Measurements from ENCODE around the gene FAM241A.
A peak's percentile ranks its signal among the peaks of the same experiment; 100 is the strongest.
"Not testable (repeated sequence)": the region's sequence is repeated elsewhere in the genome, so short reads cannot be mapped to it uniquely, and the experiment has no call there.

Gene FAM241A

GRCh38 chr4:112140536-112140935 is 4.7 kb upstream of the FAM241A start:
- DNase-seq = no peak

DNA sequence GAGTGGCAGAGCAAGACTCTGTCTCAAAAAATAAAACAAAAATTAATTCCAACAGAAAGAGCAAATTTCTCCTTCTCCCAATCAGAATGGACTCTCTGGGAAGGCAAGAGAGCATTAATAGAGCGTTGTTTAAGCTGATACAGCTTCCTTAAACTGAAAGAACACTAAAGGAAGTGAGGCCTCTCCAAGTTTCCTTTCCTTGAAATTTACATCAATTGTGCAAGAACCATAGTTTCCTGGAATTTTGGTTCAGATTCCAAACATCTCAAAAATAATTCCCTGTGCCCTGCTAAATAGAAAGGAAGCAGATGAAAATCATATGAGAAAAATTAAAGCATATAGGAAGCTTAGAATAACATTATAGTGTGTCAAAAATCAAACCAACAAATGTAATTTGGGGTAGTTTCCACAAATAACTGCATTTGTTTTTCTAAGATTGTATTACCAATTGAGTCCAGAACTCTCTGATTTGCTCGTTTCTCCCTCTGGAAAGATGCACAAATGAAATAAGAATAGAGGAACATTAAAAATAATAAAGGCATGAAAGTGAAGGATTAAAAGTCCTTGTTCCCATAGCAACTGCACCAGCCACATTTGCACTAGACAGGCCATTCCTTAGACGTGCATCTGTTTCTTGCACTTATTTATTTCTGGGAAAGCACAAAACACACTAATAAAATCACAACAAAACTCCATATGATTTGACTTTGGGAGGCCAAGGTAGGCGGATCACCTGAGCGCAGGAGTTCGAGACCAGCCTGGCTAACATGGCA is 3.7 kb upstream of the FAM241A start:
- no peak for DNase-seq

GRCh38 chr4:112142182-112142581 is 3.1 kb upstream of the FAM241A start:
- DNase-seq = no peak

DNA sequence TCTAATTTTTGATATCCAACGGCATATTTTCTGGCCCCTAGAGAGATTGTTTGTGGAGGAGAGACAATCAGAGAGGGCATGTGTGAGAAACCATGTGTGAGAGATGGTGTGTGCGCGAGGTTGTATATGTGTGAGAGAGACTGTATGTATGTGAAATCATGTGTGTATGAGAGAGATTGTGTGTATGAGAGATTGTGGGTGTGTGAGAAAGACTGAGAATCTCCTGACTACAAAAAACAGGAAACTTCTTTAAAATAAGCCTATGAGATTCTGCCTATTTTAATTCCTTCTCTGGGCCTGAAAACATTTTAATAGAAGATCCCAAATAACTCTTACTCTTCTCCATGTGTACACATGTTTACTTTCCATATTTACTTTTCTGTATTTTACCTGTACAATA is 1.5 kb upstream of the FAM241A start:
- DNase-seq = no peak

GRCh38 chr4:112144546-112145325 is 518 bp upstream of the FAM241A start:
- no peak for DNase-seq

DNA sequence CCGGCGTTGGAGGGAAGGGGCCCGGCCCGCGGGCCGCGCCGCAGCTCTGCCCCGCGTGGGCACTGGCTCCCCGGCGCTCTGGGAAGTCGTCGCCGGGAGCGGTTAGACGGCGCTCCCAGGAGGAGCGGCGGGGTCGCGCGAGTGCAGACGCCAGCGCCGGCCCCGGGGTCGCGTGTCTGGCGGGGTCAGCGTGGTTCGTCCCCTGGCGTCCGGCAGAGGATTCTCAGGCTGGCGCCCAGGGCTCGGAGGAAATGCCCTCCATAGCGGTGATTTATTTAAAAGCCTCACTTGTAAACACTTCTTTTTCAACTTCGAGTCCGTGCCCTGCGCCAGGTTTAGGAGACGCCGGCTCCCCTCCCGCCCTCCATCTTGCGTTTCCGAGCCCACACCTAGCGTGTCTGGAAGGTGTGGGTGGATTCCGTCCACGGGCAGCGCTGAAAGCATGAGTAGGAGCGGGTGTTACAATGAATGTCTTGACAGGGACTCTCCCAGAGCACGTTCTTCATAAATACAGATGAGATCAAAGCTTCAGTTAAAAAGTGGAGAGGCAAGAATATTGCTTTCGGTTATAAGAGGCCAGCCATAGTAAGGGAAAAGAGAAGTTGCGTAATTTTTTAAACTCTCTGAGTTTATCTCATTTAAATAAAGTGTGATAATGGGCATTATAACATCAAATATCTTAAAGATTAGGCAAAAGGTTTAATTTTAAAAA is 692 bp downstream of the FAM241A start:
- DNase-seq = peak; percentile 67 to 79

- no peak for DNase-seq
Observed at GRCh38 chr4:112146502-112146813, 1.2 kb downstream of the FAM241A start.

DNA sequence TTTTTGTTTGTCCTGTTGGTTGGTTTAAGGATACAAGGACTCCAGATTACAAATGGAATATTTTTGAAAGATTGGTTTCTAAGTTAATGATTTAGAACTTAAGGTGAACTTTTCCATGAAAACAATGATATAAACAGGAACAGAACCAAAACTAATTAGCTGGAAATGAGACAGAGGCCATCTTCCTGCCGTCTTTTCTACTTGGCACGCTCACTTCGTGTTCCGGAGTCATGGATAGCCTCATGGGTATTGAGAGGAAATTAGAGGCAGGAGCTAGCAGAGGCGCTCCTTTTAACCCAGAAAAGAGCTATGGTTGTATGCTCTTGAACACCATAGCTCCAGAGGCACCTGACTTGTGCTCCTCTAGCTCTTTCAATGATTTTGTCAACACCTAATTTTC is 2.4 kb downstream of the FAM241A start:
- DNase-seq = no peak

- DNase-seq = no peak
Observed at GRCh38 chr4:112150920-112151319, 5.7 kb downstream of the FAM241A start.

- no peak for DNase-seq
Observed at GRCh38 chr4:112152521-112152920, 7.3 kb downstream of the FAM241A start.

DNA sequence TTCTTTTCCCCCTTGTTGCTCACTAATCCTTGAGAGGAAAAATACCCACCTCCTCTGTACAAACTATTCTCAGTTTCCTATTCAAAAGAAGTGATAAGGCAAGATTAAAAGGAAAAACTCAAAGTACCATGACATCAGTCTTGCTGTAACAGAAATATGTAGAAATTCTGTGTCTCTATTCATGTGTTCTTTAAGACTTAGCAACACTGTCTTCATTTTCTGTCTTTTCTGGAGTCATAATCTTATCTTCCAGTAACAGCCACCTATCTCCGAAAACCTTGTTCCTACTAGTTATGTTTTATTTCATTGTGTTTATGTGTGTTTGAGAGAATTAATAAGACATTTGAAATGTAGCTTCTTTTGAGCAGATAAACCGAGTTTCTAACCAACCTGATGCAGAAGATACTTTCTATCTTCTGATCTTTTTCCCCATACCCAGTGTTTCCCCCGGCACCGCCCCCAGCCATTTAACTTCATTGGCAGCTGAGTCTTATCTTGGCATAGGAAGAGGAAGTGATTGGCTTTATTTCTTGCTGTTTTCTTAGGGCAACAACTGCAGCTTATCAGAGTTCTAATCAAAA is 8.0 kb downstream of the FAM241A start:
- no peak for DNase-seq

DNA sequence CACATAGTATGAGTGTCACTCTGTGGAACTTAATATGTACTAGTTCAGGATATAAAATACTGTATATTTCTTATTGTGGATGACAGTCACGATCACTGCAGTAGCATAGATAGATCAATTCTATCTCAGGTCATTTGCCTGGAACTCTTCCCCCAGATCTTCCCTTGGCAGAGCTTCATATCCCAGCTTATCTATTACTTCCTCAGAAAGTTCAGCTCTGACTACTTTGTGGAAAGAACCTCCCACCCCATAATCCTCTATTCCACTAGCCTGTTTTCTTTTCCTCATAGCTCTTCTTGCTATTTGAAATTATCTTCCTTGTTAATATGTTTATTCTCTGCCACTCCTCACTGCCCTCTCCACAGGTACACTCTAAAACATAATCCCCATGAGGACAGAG is 10.9 kb downstream of the FAM241A start:
- DNase-seq = no peak

- no peak for DNase-seq
Observed at GRCh38 chr4:112156553-112156952, 11.3 kb downstream of the FAM241A start.

- DNase-seq = not testable (repeated sequence)
Observed at GRCh38 chr4:112163706-112164105, 18.5 kb downstream of the FAM241A start.

DNA sequence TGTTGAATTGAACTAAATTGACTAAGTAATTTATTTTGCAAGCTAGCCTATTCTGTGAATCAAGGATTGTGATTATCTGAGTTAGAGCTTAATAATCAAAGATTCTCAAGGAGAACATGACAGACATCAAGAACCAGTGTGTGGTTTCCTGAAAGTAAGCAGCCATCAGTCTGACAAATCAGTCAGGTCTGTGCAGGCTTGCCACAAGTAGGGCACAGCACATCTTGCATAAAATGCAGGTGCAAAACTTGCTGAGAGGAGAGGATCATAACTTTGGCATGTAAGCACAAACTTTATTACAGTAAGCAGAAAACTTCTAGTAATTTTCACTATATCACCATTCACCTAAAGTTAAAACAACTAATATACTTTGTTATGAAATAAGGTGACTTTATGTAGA is 22.5 kb downstream of the FAM241A start:
- DNase-seq = peak in 1 of 2 experiments; percentile 7

GRCh38 chr4:112168719-112169500 is 23.7 kb downstream of the FAM241A start:
- DNase-seq = no peak

GRCh38 chr4:112170451-112170993 is 25.3 kb downstream of the FAM241A start:
- DNase-seq = no peak

DNA sequence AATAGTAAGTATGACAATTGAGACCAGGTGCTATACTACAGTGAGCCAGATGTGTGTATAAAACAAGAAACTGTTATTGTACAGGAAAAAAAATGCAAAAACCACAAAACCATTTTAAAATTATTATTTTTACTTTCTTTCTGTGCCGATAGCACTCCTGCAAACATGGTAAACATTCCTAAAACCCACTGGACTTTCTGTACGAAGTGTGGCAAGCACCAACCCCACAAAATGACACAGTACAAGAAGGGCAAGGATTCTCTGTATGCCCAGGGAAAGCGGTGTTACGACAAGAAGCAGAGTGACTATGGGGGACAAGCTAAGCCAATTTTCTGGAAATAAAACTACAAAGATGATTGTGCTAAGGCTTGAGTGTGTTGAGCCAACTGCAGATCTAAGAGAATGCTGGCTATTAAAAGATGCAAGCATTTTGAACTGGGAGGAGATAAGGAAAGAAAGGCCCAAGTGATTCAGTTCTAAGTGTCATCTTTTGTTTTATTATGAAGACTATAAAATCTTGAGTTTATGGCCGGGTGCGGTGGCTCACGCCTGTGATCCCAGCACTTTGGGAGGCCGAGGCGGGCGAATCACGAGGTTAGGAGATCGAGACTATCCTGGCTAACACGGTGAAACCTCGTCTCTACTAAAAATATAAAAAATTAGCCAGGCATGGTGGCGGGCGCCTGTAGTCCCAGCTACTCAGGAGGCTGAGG is 26.0 kb downstream of the FAM241A start:
- DNase-seq = not testable (repeated sequence)

GRCh38 chr4:112172180-112172579 is 26.9 kb downstream of the FAM241A start:
- DNase-seq = no peak

DNA sequence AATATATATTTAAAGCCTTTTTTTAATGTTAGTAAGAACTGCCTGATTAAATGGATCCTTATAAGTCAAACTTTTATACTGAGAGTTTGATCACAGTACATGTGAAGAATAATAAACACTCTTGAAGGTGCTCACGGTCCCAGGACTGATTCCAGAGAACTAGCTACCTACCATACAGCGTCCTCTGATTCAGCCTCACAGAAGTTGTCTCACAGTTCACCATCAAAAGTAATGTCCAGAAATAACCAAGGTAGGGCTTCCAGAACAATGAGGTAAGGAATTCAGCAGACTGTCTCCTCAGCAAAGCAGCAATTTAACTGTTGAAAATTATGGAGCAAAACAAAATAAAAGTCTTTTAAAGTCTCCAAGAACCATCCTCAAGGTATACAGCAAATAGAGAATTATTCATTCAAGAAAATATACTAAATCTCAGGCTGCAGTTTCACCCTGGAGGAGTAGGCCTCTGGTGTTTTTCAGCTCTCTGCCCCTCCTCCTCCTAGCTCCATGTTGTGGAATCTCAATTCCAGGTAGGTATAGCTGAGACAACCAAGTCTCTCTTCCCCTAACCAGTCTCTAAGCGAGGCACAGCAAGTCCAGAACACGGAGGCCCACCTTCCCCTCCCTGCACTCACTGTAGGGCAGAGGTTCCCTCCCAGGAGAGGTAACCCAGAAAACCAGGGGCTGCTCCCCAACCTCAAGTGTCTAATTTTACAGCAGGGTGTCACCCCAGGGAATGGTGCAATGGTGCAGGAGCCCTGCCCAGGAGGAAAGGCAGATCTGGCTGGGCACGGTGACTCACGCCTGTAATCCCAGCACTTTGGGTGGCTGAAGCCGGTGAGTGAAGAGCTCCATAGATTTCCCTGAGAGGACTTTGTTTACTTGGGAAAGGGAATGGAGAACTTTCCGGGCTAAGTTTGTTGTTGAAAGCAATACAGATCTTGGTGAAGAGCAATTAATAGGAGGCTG is 28.6 kb downstream of the FAM241A start:
- no peak for DNase-seq

Measured in activated CD4-positive, alpha-beta T cell treated with anti-CD3 and anti-CD28 coated beads, Interleukin-2, amount 50 U/mL, for 4 hours (primary cell).